Ovary (tissue), 9 donors: ENCODE measurements around the gene PADI6. TPM values are rescaled to one million over a fixed set of nuclear protein-coding genes. Genes with fewer than 3 reads are reported as not detected.
"Not testable (repeated sequence)": the region's sequence is repeated elsewhere in the genome, so short reads cannot be mapped to it uniquely, and the experiment has no call there.

Experiments
- DNase-seq, 5 donors: peaks; one replicate each; pipeline ENCODE4 v3.0.0-alpha.2; 2019 to 2020
- H3K27ac ChIP-seq, 2 donors: fragments of 200-600 bp; one replicate each; pipeline versions ENCODE4 v1.5.1 to v1.8.0; 2019 to 2022
- H3K27me3 ChIP-seq: fragments of 200-600 bp; one replicate; pipeline ENCODE4 v1.8.0; 2022
- H3K36me3 ChIP-seq: fragments of 200-600 bp; sonication (generic); one replicate; pipeline ENCODE4 v1.5.1; 2019
- H3K4me1 ChIP-seq: one replicate; pipeline ENCODE4 v1.8.1; 2013; ENCODE audit warnings: mild to moderate bottlenecking, moderate library complexity; ENCODE audit not compliant: insufficient read depth
- H3K4me3 ChIP-seq: fragments of 200-600 bp; sonication (generic); one replicate; pipeline ENCODE4 v1.5.1; 2017
- H3K9me3 ChIP-seq, 2 donors: fragments of 200-600 bp in 1 of 2; sonication (generic) in 1 of 2; one replicate each; pipeline versions ENCODE4 v1.5.1 to v1.8.1; 2013 to 2019; ENCODE audit warnings: mild to moderate bottlenecking in 1 of 2, moderate library complexity in 1 of 2
- CTCF ChIP-seq, 3 donors: fragments of 450-650 bp in 2 of 3; fragments of 200-600 bp in 1 of 3; IDR thresholded peaks; one replicate each; pipeline versions ENCODE4 v1.5.1 to v1.8.0; 2016 to 2022; ENCODE audit warnings: antibody characterized with exemption in 3 of 3, mild to moderate bottlenecking in 1 of 3
- EP300 ChIP-seq: sonication (generic); formaldehyde crosslinking; IDR thresholded peaks from one replicate; pipeline ENCODE4 v1.6.1; 2017; ENCODE audit warnings: antibody characterized with exemption
- POLR2A ChIP-seq: fragments of 450-650 bp; IDR thresholded peaks from one replicate; pipeline ENCODE4 v1.6.1; 2017; ENCODE audit warnings: antibody characterized with exemption, mild to moderate bottlenecking, moderate library complexity
- WGBS, 3 donors: extraction: QIAGEN DNeasy Blood & Tissue Kit in 1 of 3; methylation state at CpG; one replicate each; pipeline versions ENCODE4 v1.1.5 to v1.1.7; 2013 to 2017; 5-methylcytosine and 5-hydroxymethylcytosine counted together
- intact Hi-C, 4 donors: fragments of 100-400 bp; cut with DNase I; formaldehyde crosslinking; loops; one replicate each; pipeline versions ENCODE4 v1.11.0 to v1.15.1; 2022 to 2023
- polyA plus RNA-seq, 2 donors: library from polyadenylated mRNA; stranded (reverse); fragments of 200-250 nt in 1 of 2; fragments of 350-450 nt in 1 of 2; fragmentation: Illumina TruSeq in 1 of 2; extraction: RNeasy Lipid Tissue Mini Kit (QIAGEN cat#74804) in 1 of 2; gene quantifications; one replicate each; pipeline ENCODE4 v1.2.3, GENCODE V29; 2013 to 2014
- total RNA-seq, 7 donors: library from RNA; depleted of rRNA in 2 of 7; stranded (reverse); fragments of >200 nt in 2 of 7; fragmentation: NEBNext Ultra II Directional in 3 of 7; extraction: Animal tissue kit (Norgen Biotek cat#: 25700) in 3 of 7; gene quantifications; one replicate each; pipeline versions ENCODE4 v1.1.0 to v1.2.4, GENCODE V29; 2016 to 2023
- donor health status: DM: no; HTN: no; CAD: no; lungs with moderate emphysema.
- donor health status: DM: no; HTN: no; CAD: no.
- donor health status: Bipolar disorder and iron deficiency.
- donor health status: DM: yes; HTN: yes; CAD: no.
- donor health status: DM: no; HTN: no; CAD: no.
- donor health status: DM: yes; HTN: yes; CAD: no.

The PADI6 gene
- total and polyA plus RNA-seq, 9 donors = 0.10 to 4.3 (median 0.18) TPM; not detected in 6

DNA sequence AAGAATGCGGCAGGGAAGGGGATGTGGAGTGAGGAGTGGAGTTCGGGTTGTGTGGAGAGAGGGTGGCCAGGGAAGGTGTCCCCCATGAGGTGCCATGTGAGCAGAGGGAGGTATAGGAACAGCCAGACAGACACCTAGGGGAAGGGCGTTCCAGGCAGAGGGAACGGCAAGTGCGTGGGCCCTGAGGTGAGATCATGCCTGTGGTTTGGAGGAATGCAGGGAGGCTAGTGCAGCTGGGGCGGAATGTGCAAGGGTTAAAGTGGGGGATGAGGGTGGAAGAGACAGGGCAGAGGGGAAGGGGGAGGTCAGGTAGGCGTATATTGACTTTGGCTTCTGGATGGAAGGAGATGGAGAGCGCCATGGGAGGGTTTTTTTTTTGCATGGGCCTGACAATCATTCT, 31.6 kb upstream of the PADI6 start:
- intact Hi-C loops = no loop called here
- TF ChIP-seq EP300 (no peak), CTCF (IDR thresholded peaks at IDR 0.05) (no peak), POLR2A (no peak)

DNA sequence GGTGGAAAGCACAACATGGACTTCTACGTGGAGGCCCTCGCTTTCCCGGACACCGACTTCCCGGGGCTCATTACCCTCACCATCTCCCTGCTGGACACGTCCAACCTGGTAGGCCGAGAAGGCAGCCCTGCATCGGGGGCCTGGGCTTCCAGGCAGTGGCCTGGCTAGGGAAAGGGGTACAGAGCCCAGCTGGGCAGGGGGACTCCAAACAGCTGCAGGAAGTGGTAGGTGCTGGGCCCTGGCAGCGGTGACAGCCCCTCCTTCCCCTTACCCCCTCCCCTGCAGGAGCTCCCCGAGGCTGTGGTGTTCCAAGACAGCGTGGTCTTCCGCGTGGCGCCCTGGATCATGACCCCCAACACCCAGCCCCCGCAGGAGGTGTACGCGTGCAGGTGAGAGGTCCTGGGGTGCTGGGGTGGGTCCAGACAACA, 30.0 kb upstream of the PADI6 start:
- no peak for DNase-seq
- WGBS, 3 donors = 78 to 86% (median 79%) methylated on average over 17 of the region's 17 CpGs
- intact Hi-C loops = no loop called here

More for the DNA sequence above, 31.6 kb upstream of the PADI6 start:
- Histone ChIP-seq H3K27ac (no peak overlapping the region), H3K9me3 (no peaks in the 10 kb centered on the region), H3K36me3 (no peaks in the 10 kb centered on the region), H3K4me3 (no peak overlapping the region), H3K27me3 (no peaks in the 10 kb centered on the region), H3K4me1 (no peaks in the 10 kb centered on the region)
- no peak for DNase-seq
- 67 to 76% (median 71%) methylated on average over 8 of the region's 8 CpGs for WGBS, 3 donors

DNA sequence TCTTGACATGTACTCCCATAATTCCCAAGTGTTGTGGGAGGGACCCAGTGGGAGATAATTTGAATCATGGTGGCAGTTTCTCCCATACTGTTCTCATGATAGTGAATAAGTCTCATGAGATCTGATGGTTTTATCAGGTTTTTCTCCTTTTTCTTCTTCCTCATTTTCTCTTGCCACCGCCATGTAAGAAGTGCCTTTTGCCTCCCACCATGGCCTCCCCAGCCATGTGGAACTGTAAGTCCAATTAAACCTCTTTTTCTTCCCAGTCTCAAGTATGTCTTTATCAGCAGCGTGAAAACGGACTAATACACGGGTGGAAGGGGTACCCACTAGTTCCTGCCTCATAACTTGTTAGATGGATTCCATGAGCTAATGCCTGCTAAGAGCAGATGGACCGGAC, 26.5 kb upstream of the PADI6 start:
- H3K36me3 ChIP-seq, DNase-seq, H3K27me3 ChIP-seq, H3K4me1 ChIP-seq, intact Hi-C loops, H3K27ac ChIP-seq, H3K4me3 ChIP-seq, H3K9me3 ChIP-seq: not testable (repeated sequence)
- 83 to 91% (median 90%) methylated on average over 5 of the region's 5 CpGs for WGBS, 3 donors

More for the DNA sequence above, 30.0 kb upstream of the PADI6 start:
- Histone ChIP-seq H3K4me3 (no peak overlapping the region), H3K9me3 (no peaks in the 10 kb centered on the region), H3K36me3 (no peaks in the 10 kb centered on the region), H3K27me3 (no peaks in the 10 kb centered on the region), H3K4me1 (no peaks in the 10 kb centered on the region), H3K27ac (no peak overlapping the region)
- no peak for TF ChIP-seq CTCF (IDR thresholded peaks at IDR 0.05)
- no peak for TF ChIP-seq POLR2A
- no peak for TF ChIP-seq EP300

- TF ChIP-seq CTCF (IDR thresholded peaks at IDR 0.05) (no peak), EP300 (no peak), POLR2A (no peak)
- no peak overlapping the region for H3K4me3 ChIP-seq
- H3K36me3 ChIP-seq = no peaks in the 10 kb centered on the region
- intact Hi-C loops = no loop called here
- no peaks in the 10 kb centered on the region for H3K9me3 ChIP-seq
- no peaks in the 10 kb centered on the region for H3K4me1 ChIP-seq
- H3K27me3 ChIP-seq = no peaks in the 10 kb centered on the region
- DNase-seq = no peak
- no peak overlapping the region for H3K27ac ChIP-seq
- WGBS, 3 donors = 80 to 86% (median 82%) methylated on average over 9 of the region's 9 CpGs
Observed at GRCh38 chr1:17346046-17346789, 25.8 kb upstream of the PADI6 start.
